Activated gamma-delta T cell treated with Interleukin-2 at 50 U/mL for 16 hours (primary cell): Measurements from ENCODE around the gene ZNHIT6.

Experiments
- DNase-seq: peaks from one replicate; pipeline ENCODE4 v3.0.0-alpha.2; 2020

ZNHIT6 gene

GRCh38 chr1:85616736-85617135 is 91.5 kb downstream of the ZNHIT6 start:
- no peak for DNase-seq

- no peak for DNase-seq
These were observed 91.9 kb downstream of the ZNHIT6 start for GRCh38 chr1:85616364-85616705.

GRCh38 chr1:85615586-85616363 is 92.5 kb downstream of the ZNHIT6 start:
- no peak for DNase-seq

GRCh38 chr1:85612704-85613361 is 95.4 kb downstream of the ZNHIT6 start:
- no peak for DNase-seq

GRCh38 chr1:85611856-85612255 is 96.4 kb downstream of the ZNHIT6 start:
- DNase-seq, result no peak

- no peak for DNase-seq
These were observed 96.8 kb downstream of the ZNHIT6 start for GRCh38 chr1:85611425-85611824.

GRCh38 chr1:85609976-85610375 is 98.3 kb downstream of the ZNHIT6 start:
- DNase-seq, result no peak

- no peak for DNase-seq
These were observed 99.4 kb downstream of the ZNHIT6 start for GRCh38 chr1:85608851-85609250.

GRCh38 chr1:85607921-85608265 is 100.3 kb downstream of the ZNHIT6 start:
- no peak for DNase-seq

GRCh38 chr1:85607126-85607920 is 100.9 kb downstream of the ZNHIT6 start:
- no peak for DNase-seq

- DNase-seq, result no peak
These were observed 101.8 kb downstream of the ZNHIT6 start for GRCh38 chr1:85606414-85606800.

GRCh38 chr1:85605484-85606413 is 102.5 kb downstream of the ZNHIT6 start:
- DNase-seq, result no peak

GRCh38 chr1:85604298-85604997 is 103.8 kb downstream of the ZNHIT6 start:
- no peak for DNase-seq

- DNase-seq, result no peak
These were observed 105.0 kb downstream of the ZNHIT6 start for GRCh38 chr1:85603086-85603880.

GRCh38 chr1:85602571-85602970 is 105.7 kb downstream of the ZNHIT6 start:
- no peak for DNase-seq

- no peak for DNase-seq
These were observed 106.3 kb downstream of the ZNHIT6 start for GRCh38 chr1:85601901-85602300.

- no peak for DNase-seq
These were observed 108.6 kb downstream of the ZNHIT6 start for GRCh38 chr1:85599681-85600080.
